Measurements from ENCODE around the gene IPCEF1. TPM values are rescaled to one million over a fixed set of nuclear protein-coding genes. Genes with fewer than 3 reads are reported as not detected.

Gene IPCEF1
- total RNA-seq, 6 experiments from 2014 or later = 0.31 TPM; not detected in 5

GRCh38 chr6:154367336-154367735 is 10.7 kb upstream of the IPCEF1 start:
- H3K27ac Mint-ChIP-seq = no peak overlapping the region
- peaks cover 16% of the 10 kb centered on the region; the same call in 1 of the 2 replicates for H3K4me1 Mint-ChIP-seq (ENCODE audit: low read depth)
- H3K27me3 Mint-ChIP-seq (ENCODE audit: insufficient read depth) = peaks cover 10% of the 10 kb centered on the region
- H3K4me3 Mint-ChIP-seq = no peak overlapping the region
- H3K9me3 Mint-ChIP-seq = no peaks in the 10 kb centered on the region
- TF ChIP-seq CTCF (IDR thresholded peaks at IDR 0.05) = no peak
- no peaks in the 10 kb centered on the region for H3K36me3 Mint-ChIP-seq (ENCODE audit: low read depth)
- DNase-seq = no peak

- H3K36me3 Mint-ChIP-seq (ENCODE audit: low read depth) = no peaks in the 10 kb centered on the region
- no peak overlapping the region for H3K27ac Mint-ChIP-seq
- H3K4me1 Mint-ChIP-seq (ENCODE audit: low read depth) = peaks cover 11% of the 10 kb centered on the region; the same call in 1 of the 2 replicates
- TF ChIP-seq CTCF (IDR thresholded peaks at IDR 0.05) = no peak
- no peak overlapping the region for H3K4me3 Mint-ChIP-seq
- H3K27me3 Mint-ChIP-seq (ENCODE audit: insufficient read depth) = peaks cover 11% of the 10 kb centered on the region
- DNase-seq = no peak
- H3K9me3 Mint-ChIP-seq = no peaks in the 10 kb centered on the region
These were observed 7.2 kb upstream of the IPCEF1 start for GRCh38 chr6:154363821-154364220.

- H3K9me3 Mint-ChIP-seq = no peaks in the 10 kb centered on the region
- H3K36me3 Mint-ChIP-seq (ENCODE audit: low read depth) = no peaks in the 10 kb centered on the region
- no peak overlapping the region for H3K4me3 Mint-ChIP-seq
- no peak for TF ChIP-seq CTCF (IDR thresholded peaks at IDR 0.05)
- H3K4me1 Mint-ChIP-seq (ENCODE audit: low read depth) = peaks cover 11% of the 10 kb centered on the region; the same call in 1 of the 2 replicates
- no peak for DNase-seq
- H3K27ac Mint-ChIP-seq = no peak overlapping the region
- peaks cover 11% of the 10 kb centered on the region for H3K27me3 Mint-ChIP-seq (ENCODE audit: insufficient read depth)
These were observed 4.9 kb upstream of the IPCEF1 start for GRCh38 chr6:154361476-154361875.

- H3K4me3 Mint-ChIP-seq = no peak overlapping the region
- H3K36me3 Mint-ChIP-seq (ENCODE audit: low read depth) = no peaks in the 10 kb centered on the region
- peaks cover 8% of the 10 kb centered on the region for H3K27me3 Mint-ChIP-seq (ENCODE audit: insufficient read depth)
- H3K27ac Mint-ChIP-seq = no peak overlapping the region
- DNase-seq = no peak
- H3K4me1 Mint-ChIP-seq (ENCODE audit: low read depth) = peaks cover 11% of the 10 kb centered on the region; the same call in 1 of the 2 replicates
- H3K9me3 Mint-ChIP-seq = no peaks in the 10 kb centered on the region
- no peak for TF ChIP-seq CTCF (IDR thresholded peaks at IDR 0.05)
These were observed 3.9 kb upstream of the IPCEF1 start for GRCh38 chr6:154360476-154360875.

GRCh38 chr6:154359679-154360078 is 3.1 kb upstream of the IPCEF1 start:
- H3K4me1 Mint-ChIP-seq (ENCODE audit: low read depth) = peaks cover 16% of the 10 kb centered on the region; the same call in 1 of the 2 replicates
- DNase-seq = no peak
- no peak overlapping the region for H3K4me3 Mint-ChIP-seq
- no peaks in the 10 kb centered on the region for H3K9me3 Mint-ChIP-seq
- no peaks in the 10 kb centered on the region for H3K36me3 Mint-ChIP-seq (ENCODE audit: low read depth)
- no peak for TF ChIP-seq CTCF (IDR thresholded peaks at IDR 0.05)
- no peak overlapping the region for H3K27ac Mint-ChIP-seq
- H3K27me3 Mint-ChIP-seq (ENCODE audit: insufficient read depth) = peaks cover 11% of the 10 kb centered on the region

- peaks cover 10% of the 10 kb centered on the region for H3K27me3 Mint-ChIP-seq (ENCODE audit: insufficient read depth)
- H3K4me3 Mint-ChIP-seq = no peak overlapping the region
- peaks cover 16% of the 10 kb centered on the region; the same call in 1 of the 2 replicates for H3K4me1 Mint-ChIP-seq (ENCODE audit: low read depth)
- DNase-seq = no peak
- no peaks in the 10 kb centered on the region for H3K9me3 Mint-ChIP-seq
- no peaks in the 10 kb centered on the region for H3K36me3 Mint-ChIP-seq (ENCODE audit: low read depth)
- H3K27ac Mint-ChIP-seq = no peak overlapping the region
- no peak for TF ChIP-seq CTCF (IDR thresholded peaks at IDR 0.05)
These were observed 2.6 kb upstream of the IPCEF1 start for GRCh38 chr6:154359161-154359574.
